Ascending aorta (tissue), 2 donors: ENCODE results near the gene ZMYND11. TPM values are rescaled to one million over a fixed set of nuclear protein-coding genes. Genes with fewer than 3 reads are reported as not detected.

Source experiments
- DNase-seq, 2 donors: peaks; one replicate each; pipeline ENCODE4 v3.0.0-alpha.2; 2019; ENCODE audit warnings: low spot score in 2 of 2
- H3K27ac ChIP-seq, 2 donors: fragments of 200-600 bp; sonication (generic); one replicate each; pipeline ENCODE4 v1.5.1; 2016 to 2017; ENCODE audit warnings: mild to moderate bottlenecking in 1 of 2
- H3K27me3 ChIP-seq: fragments of 200-600 bp; sonication (generic); one replicate; pipeline ENCODE4 v1.5.1; 2017
- H3K36me3 ChIP-seq, 2 donors: fragments of 200-600 bp; sonication (generic); one replicate each; pipeline ENCODE4 v1.5.1; 2016
- H3K4me1 ChIP-seq, 2 donors: fragments of 200-600 bp; sonication (generic); one replicate each; pipeline ENCODE4 v1.5.1; 2016 to 2017; ENCODE audit warnings: mild to moderate bottlenecking in 1 of 2
- H3K4me3 ChIP-seq, 2 donors: fragments of 200-600 bp; sonication (generic); one replicate each; pipeline ENCODE4 v1.5.1; 2016 to 2017; ENCODE audit warnings: mild to moderate bottlenecking in 1 of 2
- H3K9me3 ChIP-seq, 2 donors: fragments of 200-600 bp; sonication (generic); one replicate each; pipeline ENCODE4 v1.5.1; 2016
- CTCF ChIP-seq, 3 experiments: fragments of 200-600 bp in 2 of 3; fragments of 450-650 bp in 1 of 3; sonication (generic) in 2 of 3; IDR thresholded peaks; one replicate each; pipeline ENCODE4 v1.5.1; 2016 to 2019; ENCODE audit warnings: antibody characterized with exemption in 3 of 3, mild to moderate bottlenecking in 1 of 3, moderate library complexity in 1 of 3
- intact Hi-C: fragments of 100-400 bp; cut with DNase I; formaldehyde crosslinking; loops from one replicate; pipeline ENCODE4 v1.15.1; 2023
- total RNA-seq: library from RNA; depleted of rRNA; stranded (reverse); fragments of >200 nt; gene quantifications from one replicate; pipeline ENCODE4 v1.1.0, GENCODE V29; 2016

The ZMYND11 gene
- total RNA-seq, 1 donor from 2014 or later, result 29.6 TPM

- Histone ChIP-seq H3K4me1 (no peaks in the 10 kb centered on the region), H3K27ac (no peak overlapping the region), H3K4me3 (no peak overlapping the region), H3K27me3 (no peaks in the 10 kb centered on the region), H3K36me3 (peaks cover 0 to 13% of the 10 kb centered on the region in 2 donors), H3K9me3 (no peaks in the 10 kb centered on the region)
- intact Hi-C loops, result no loop called here
- DNase-seq, result no peak
- TF ChIP-seq CTCF (IDR thresholded peaks at IDR 0.05), result no peak
Measured at GRCh38 chr10:209357-209756, 74.1 kb downstream of the ZMYND11 start.

- H3K36me3 ChIP-seq, result peaks cover 0 to 13% of the 10 kb centered on the region in 2 donors
- TF ChIP-seq CTCF (IDR thresholded peaks at IDR 0.05), result no peak
Measured at GRCh38 chr10:210297-210696, 75.0 kb downstream of the ZMYND11 start.

GRCh38 chr10:215444-215843 is 80.2 kb downstream of the ZMYND11 start:
- no peaks in the 10 kb centered on the region for H3K4me1 ChIP-seq
- no peak overlapping the region for H3K27ac ChIP-seq
- no peak overlapping the region for H3K4me3 ChIP-seq
- H3K36me3 ChIP-seq, result peaks cover 0 to 6% of the 10 kb centered on the region in 2 donors
- no peaks in the 10 kb centered on the region for H3K27me3 ChIP-seq
- DNase-seq, result no peak
- intact Hi-C loops, result no loop called here
- H3K9me3 ChIP-seq, result no peaks in the 10 kb centered on the region
- TF ChIP-seq CTCF (IDR thresholded peaks at IDR 0.05), result no peak

More at GRCh38 chr10:210297-210696, 75.0 kb downstream of the ZMYND11 start:
- intact Hi-C loops, result no loop called here
- H3K4me1 ChIP-seq, result no peaks in the 10 kb centered on the region
- H3K27me3 ChIP-seq, result no peaks in the 10 kb centered on the region
- DNase-seq, result no peak
- H3K4me3 ChIP-seq, result no peak overlapping the region
- no peak overlapping the region for H3K27ac ChIP-seq
- no peaks in the 10 kb centered on the region for H3K9me3 ChIP-seq

- Histone ChIP-seq H3K4me3 (no peak overlapping the region), H3K4me1 (no peaks in the 10 kb centered on the region), H3K9me3 (no peaks in the 10 kb centered on the region), H3K27ac (no peak overlapping the region), H3K27me3 (no peaks in the 10 kb centered on the region), H3K36me3 (no peaks in the 10 kb centered on the region)
- no peak for DNase-seq
- TF ChIP-seq CTCF (IDR thresholded peaks at IDR 0.05), result no peak
- intact Hi-C loops, result no loop called here
Measured at GRCh38 chr10:218798-219197, 83.5 kb downstream of the ZMYND11 start.

- no peak for DNase-seq
- H3K27ac ChIP-seq, result no peak overlapping the region
Measured at GRCh38 chr10:219731-220472, 84.6 kb downstream of the ZMYND11 start.

More at GRCh38 chr10:219731-220472, 84.6 kb downstream of the ZMYND11 start:
- no peaks in the 10 kb centered on the region for H3K36me3 ChIP-seq
- no peaks in the 10 kb centered on the region for H3K27me3 ChIP-seq
- no peaks in the 10 kb centered on the region for H3K9me3 ChIP-seq
- no peak for TF ChIP-seq CTCF (IDR thresholded peaks at IDR 0.05)
- H3K4me1 ChIP-seq, result no peaks in the 10 kb centered on the region
- intact Hi-C loops, result no loop called here
- H3K4me3 ChIP-seq, result no peak overlapping the region
